HG03342 (cell line): Measurements from ENCODE around the gene CLDN6.

Experiments
- ATAC-seq: cut with Tn5 transposase; IDR thresholded peaks from one replicate; pipeline ENCODE4 v1.9.1; 2021; ENCODE audit warnings: mild to moderate bottlenecking, moderate library complexity; ENCODE audit not compliant: unreplicated experiment

CLDN6 gene

GRCh38 chr16:3029491-3030221, 11.7 kb upstream of the CLDN6 start:
- ATAC-seq: no peak

GRCh38 chr16:3028716-3029319, 10.8 kb upstream of the CLDN6 start:
- ATAC-seq: no peak

GRCh38 chr16:3027983-3028715, 10.2 kb upstream of the CLDN6 start:
- ATAC-seq: no peak

GRCh38 chr16:3027489-3027795, 9.5 kb upstream of the CLDN6 start:
- ATAC-seq: no peak

- no peak for ATAC-seq
Observed at GRCh38 chr16:3026609-3027488, 8.9 kb upstream of the CLDN6 start.

GRCh38 chr16:3026003-3026378, 8.0 kb upstream of the CLDN6 start:
- no peak for ATAC-seq

- no peak for ATAC-seq
Observed at GRCh38 chr16:3025032-3026002, 7.3 kb upstream of the CLDN6 start.

GRCh38 chr16:3023669-3024478, 5.9 kb upstream of the CLDN6 start, which contains the start of the genes HCFC1R1 and THOC6:
Gene HCFC1R1, minus strand, starts transcription at chr16:3023942. Its CDS starts 1 bp downstream, at chr16:3023941.
Gene THOC6, plus strand, starts transcription at chr16:3024035. Its CDS starts 292 bp downstream, at chr16:3024327.
- peak; percentile 71 for ATAC-seq

GRCh38 chr16:3023415-3023668, 5.4 kb upstream of the CLDN6 start:
- ATAC-seq: no peak

GRCh38 chr16:3022684-3023414, 4.9 kb upstream of the CLDN6 start:
- no peak for ATAC-seq

GRCh38 chr16:3022208-3022683, 4.3 kb upstream of the CLDN6 start:
- ATAC-seq: no peak

- no peak for ATAC-seq
Observed at GRCh38 chr16:3021449-3022207, 3.6 kb upstream of the CLDN6 start.

- ATAC-seq: no peak
Observed at GRCh38 chr16:3020604-3021448, 2.8 kb upstream of the CLDN6 start.

- ATAC-seq: no peak
Observed at GRCh38 chr16:3020247-3020603, 2.2 kb upstream of the CLDN6 start, which contains the start of gene TNFRSF12A. Gene TNFRSF12A, plus strand, starts transcription at chr16:3020368. Its CDS starts 30 bp downstream, at chr16:3020398.

- no peak for ATAC-seq
Observed at GRCh38 chr16:3019594-3020246, 1.7 kb upstream of the CLDN6 start.

- no peak for ATAC-seq
Observed at GRCh38 chr16:3017344-3017743, 639 bp downstream of the CLDN6 start.
